Kidney epithelial cell (primary cell): ENCODE measurements around the gene OR5AC2. TPM values are rescaled to one million over a fixed set of nuclear protein-coding genes. Genes with fewer than 3 reads are reported as not detected.

Experiments
- DNase-seq: peaks from one replicate; pipeline ENCODE4 v3.0.0-alpha.2; 2010; ENCODE audit warnings: low read depth
- H3K27me3 ChIP-seq: 2 replicates; pipeline ENCODE4 v1.6.0; 2011; ENCODE audit warnings: low read length; ENCODE audit not compliant: control insufficient read depth, insufficient read depth
- H3K36me3 ChIP-seq: 2 replicates; pipeline ENCODE4 v1.5.1; 2011; ENCODE audit warnings: low read length; ENCODE audit not compliant: control insufficient read depth, insufficient read depth
- H3K4me3 ChIP-seq: 2 replicates; pipeline ENCODE4 v1.5.1; 2011; ENCODE audit warnings: low read depth, mild to moderate bottlenecking, control low read depth, low read length
- total RNA-seq: library from RNA; depleted of rRNA; stranded (reverse); fragments of >200 nt; gene quantifications from 2 replicates; pipeline ENCODE4 v1.2.3, GENCODE V29; 2015
- TF ChIP-seq, protein P1 (sequence below): IDR thresholded peaks from 2 replicates; pipeline ENCODE4 v1.5.1; 2011; ENCODE audit warnings: mild to moderate bottlenecking, moderate library complexity, low read length, control low read depth, inconsistent platforms; ENCODE audit not compliant: insufficient read depth, poor library complexity, severe bottlenecking

The OR5AC2 gene
- total RNA-seq, 1 donor from 2014 or later, result not detected

DNA sequence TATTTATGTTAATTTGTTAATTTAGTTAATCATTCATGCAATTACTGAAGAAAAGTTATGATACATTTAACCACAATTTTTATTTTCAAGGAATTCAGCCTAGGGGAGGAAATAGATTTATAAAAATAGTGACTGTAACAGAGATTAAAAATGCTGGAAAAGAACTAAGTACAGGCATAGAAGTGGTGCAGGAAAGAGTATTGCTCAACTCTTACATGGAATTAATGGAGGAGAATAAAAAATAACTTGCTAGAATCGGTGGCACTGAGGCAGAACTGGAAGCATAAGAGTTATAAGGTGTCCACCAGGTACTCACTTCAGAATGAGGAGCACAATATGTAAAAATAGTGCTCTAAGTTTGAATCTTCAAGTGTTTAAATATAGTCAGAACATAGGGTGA is 13.5 kb upstream of the OR5AC2 start:
- TF ChIP-seq, protein P1, sequence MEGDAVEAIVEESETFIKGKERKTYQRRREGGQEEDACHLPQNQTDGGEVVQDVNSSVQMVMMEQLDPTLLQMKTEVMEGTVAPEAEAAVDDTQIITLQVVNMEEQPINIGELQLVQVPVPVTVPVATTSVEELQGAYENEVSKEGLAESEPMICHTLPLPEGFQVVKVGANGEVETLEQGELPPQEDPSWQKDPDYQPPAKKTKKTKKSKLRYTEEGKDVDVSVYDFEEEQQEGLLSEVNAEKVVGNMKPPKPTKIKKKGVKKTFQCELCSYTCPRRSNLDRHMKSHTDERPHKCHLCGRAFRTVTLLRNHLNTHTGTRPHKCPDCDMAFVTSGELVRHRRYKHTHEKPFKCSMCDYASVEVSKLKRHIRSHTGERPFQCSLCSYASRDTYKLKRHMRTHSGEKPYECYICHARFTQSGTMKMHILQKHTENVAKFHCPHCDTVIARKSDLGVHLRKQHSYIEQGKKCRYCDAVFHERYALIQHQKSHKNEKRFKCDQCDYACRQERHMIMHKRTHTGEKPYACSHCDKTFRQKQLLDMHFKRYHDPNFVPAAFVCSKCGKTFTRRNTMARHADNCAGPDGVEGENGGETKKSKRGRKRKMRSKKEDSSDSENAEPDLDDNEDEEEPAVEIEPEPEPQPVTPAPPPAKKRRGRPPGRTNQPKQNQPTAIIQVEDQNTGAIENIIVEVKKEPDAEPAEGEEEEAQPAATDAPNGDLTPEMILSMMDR, result no peak
- no peak for DNase-seq
- H3K36me3 ChIP-seq, result no peaks in the 10 kb centered on the region
- H3K4me3 ChIP-seq, result no peak overlapping the region
- no peaks in the 10 kb centered on the region for H3K27me3 ChIP-seq

DNA sequence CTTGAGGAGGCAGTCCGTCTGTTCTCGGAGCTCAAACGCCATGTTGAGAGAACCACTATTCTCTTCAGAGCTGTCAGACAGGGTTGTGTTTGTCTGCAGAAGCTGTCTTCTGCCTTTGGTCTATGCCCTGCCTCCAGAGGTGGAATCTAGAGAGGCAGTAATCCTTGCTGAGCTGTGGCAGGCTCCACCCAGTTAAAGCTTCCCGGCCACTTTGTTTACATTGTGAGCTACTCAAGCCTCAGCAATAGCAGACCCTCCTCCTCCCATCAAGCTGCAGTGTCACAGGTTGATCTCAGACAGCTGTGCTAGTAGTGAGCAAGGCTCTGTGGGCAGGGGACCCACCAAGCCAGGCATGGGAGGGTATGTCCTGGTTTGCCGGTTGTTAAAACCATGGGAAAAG is 8.9 kb downstream of the OR5AC2 start:
- H3K27me3 ChIP-seq, result no peaks in the 10 kb centered on the region
- no peak for DNase-seq
- TF ChIP-seq, protein P1, result no peak
- no peaks in the 10 kb centered on the region for H3K36me3 ChIP-seq
- no peak overlapping the region for H3K4me3 ChIP-seq

DNA sequence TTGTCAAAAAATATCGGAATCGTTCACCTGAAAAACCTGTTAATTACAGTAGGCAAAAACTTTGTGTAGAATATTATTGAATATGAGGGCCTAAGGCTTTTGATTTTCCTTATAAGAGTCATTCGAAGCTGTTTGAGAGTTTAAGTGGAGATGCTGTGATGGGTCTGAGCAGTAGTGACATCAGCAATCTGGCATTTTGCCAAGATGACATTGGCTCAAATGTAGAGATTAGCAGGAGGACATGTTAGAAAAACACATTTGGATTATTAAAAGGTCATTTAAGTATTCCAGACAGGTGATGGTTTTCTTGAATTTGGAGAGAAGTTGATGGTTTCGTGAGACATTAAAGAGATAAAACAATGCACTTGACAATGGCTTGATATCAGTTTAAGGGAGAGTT is 12.9 kb downstream of the OR5AC2 start:
- no peaks in the 10 kb centered on the region for H3K27me3 ChIP-seq
- H3K36me3 ChIP-seq, result no peaks in the 10 kb centered on the region
- TF ChIP-seq, protein P1, result no peak
- no peak overlapping the region for H3K4me3 ChIP-seq
- DNase-seq, result no peak

DNA sequence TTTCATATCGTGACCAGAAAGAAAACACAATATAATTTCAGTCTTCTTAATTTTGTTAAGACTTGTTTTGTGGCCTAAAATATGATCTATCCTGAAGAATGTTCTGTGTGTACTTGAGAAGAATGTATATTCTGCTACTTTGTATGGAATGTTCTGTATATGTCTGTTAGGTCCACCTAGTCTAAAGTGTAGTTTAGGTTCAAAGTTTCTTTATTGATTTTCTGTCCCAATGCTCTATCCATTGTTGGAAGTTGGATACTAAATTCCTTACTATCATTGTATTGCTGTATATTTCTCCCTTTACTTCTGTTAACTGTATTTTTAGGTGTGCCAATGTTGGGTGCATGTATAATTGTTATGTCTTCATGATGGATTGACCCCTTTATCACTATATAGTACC is 21.2 kb downstream of the OR5AC2 start:
- no peaks in the 10 kb centered on the region for H3K27me3 ChIP-seq
- no peaks in the 10 kb centered on the region for H3K36me3 ChIP-seq
- DNase-seq, result no peak
- H3K4me3 ChIP-seq, result no peak overlapping the region
- TF ChIP-seq, protein P1, result no peak

DNA sequence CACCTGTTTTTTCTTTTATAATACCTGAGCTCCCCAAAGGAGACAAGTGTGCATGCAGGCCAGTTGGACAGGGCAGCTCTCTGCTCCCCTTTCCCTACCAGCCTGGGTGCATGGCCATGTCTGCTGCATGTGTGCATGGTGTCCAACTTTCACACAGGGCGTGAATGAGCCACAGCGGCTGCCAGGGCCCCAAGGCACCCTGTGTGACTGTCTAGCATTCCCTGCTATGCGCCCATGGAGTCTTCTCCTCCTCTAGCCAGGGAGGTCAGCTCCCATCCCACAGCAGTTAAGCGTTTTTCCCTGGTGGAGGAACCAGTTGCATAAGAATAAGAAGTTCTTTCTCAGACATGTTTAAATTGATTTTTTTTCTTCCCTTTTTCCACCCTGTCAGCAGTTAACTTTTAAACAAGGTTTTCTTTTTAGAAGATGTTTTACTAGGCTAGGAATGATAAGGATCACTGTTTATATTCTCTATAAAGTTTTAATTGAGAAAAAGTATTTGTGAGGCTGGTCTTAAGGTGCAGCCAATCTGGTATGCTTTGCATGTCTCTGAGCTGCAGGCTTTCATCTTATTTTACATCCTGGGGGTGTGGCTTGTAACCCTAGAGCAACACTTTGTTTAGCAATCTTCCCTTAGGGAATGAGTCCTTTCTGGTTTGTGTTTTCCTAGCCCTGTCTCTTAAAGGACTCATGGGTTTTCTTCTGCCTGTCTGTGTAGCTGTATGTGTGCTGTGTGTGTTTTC is 23.0 kb downstream of the OR5AC2 start:
- Histone ChIP-seq H3K27me3 (no peaks in the 10 kb centered on the region), H3K36me3 (no peaks in the 10 kb centered on the region)
- no peak for DNase-seq

More for the DNA sequence above, 23.0 kb downstream of the OR5AC2 start:
- H3K4me3 ChIP-seq, result no peak overlapping the region
- TF ChIP-seq, protein P1, result no peak
